Hepatocyte (in vitro differentiated cells): ENCODE data around the gene SEZ6. TPM values are rescaled to one million over a fixed set of nuclear protein-coding genes. Genes with fewer than 3 reads are reported as not detected.

Experiments used
- DNase-seq: peaks from one replicate; pipeline ENCODE4 v3.0.0-alpha.2; 2016; ENCODE audit warnings: low spot score
- H2AFZ ChIP-seq: fragments of 200-600 bp; sonication (generic); 2 replicates; pipeline ENCODE4 v1.6.0; 2016; ENCODE audit warnings: antibody characterized with exemption, mild to moderate bottlenecking
- H3K27ac ChIP-seq: fragments of 200-600 bp; sonication (generic); 2 replicates; pipeline ENCODE4 v1.5.1; 2016; ENCODE audit warnings: mild to moderate bottlenecking
- H3K27me3 ChIP-seq: fragments of 200-600 bp; sonication (generic); 2 replicates; pipeline ENCODE4 v1.6.1; 2016
- H3K36me3 ChIP-seq: fragments of 200-600 bp; sonication (generic); replicated peaks from 2 replicates; pipeline ENCODE4 v1.5.1; 2016; ENCODE audit warnings: low read depth; ENCODE audit not compliant: insufficient read depth
- H3K4me1 ChIP-seq: fragments of 200-600 bp; sonication (generic); 2 replicates; pipeline ENCODE4 v1.5.1; 2016; ENCODE audit warnings: mild to moderate bottlenecking, moderate library complexity; ENCODE audit not compliant: insufficient read depth
- H3K4me2 ChIP-seq: fragments of 200-600 bp; sonication (generic); 2 replicates; pipeline ENCODE4 v1.6.0; 2016
- H3K4me3 ChIP-seq: fragments of 200-600 bp; sonication (generic); 2 replicates; pipeline ENCODE4 v1.5.1; 2016; ENCODE audit warnings: mild to moderate bottlenecking
- H3K79me2 ChIP-seq: fragments of 200-600 bp; sonication (generic); 2 replicates; pipeline ENCODE4 v1.6.0; 2017; ENCODE audit warnings: mild to moderate bottlenecking
- H3K9me2 ChIP-seq: fragments of 200-600 bp; sonication (generic); replicated peaks from 2 replicates; pipeline ENCODE4 v1.6.0; 2017; ENCODE audit warnings: mild to moderate bottlenecking; ENCODE audit not compliant: insufficient read depth
- H3K9me3 ChIP-seq: fragments of 200-600 bp; sonication (generic); 2 replicates; pipeline ENCODE4 v1.5.1; 2016; ENCODE audit warnings: low read depth, mild to moderate bottlenecking
- H4K20me1 ChIP-seq: fragments of 200-600 bp; sonication (generic); 2 replicates; pipeline ENCODE4 v1.6.0; 2016; ENCODE audit warnings: mild to moderate bottlenecking; ENCODE audit not compliant: insufficient read depth, poor library complexity, severe bottlenecking
- CTCF ChIP-seq: fragments of 200-600 bp; sonication (generic); IDR thresholded peaks from 2 replicates; pipeline ENCODE4 v1.5.1; 2016; ENCODE audit warnings: antibody characterized with exemption, mild to moderate bottlenecking; ENCODE audit not compliant: poor library complexity
- EZH2 ChIP-seq: fragments of 200-600 bp; sonication (generic); IDR thresholded peaks from 2 replicates; pipeline ENCODE4 v1.6.1; 2016; ENCODE audit warnings: antibody characterized with exemption, mild to moderate bottlenecking, borderline replicate concordance
- EZH2phosphoT487 ChIP-seq: fragments of 200-600 bp; sonication (generic); IDR thresholded peaks from one replicate; pipeline ENCODE4 v1.6.1; 2018; ENCODE audit warnings: antibody characterized with exemption, mild to moderate bottlenecking, low read depth, moderate library complexity; ENCODE audit not compliant: unreplicated experiment, severe bottlenecking
- WGBS: methylation state at CpG from one replicate; pipeline ENCODE4 v1.1.6; 2016; ENCODE audit warnings: low lambda C conversion rate; ENCODE audit errors: missing lambda C conversion rate; 5-methylcytosine and 5-hydroxymethylcytosine counted together
- polyA plus RNA-seq: library from polyadenylated mRNA; unstranded; fragments of >200 nt; fragmentation: Nextera tagmentation; extraction: Ambion mirVana; gene quantifications from 2 replicates; pipeline ENCODE4 v1.2.1, GENCODE V29; 2016
- total RNA-seq: library from RNA; depleted of rRNA; stranded (reverse); fragments of >200 nt; gene quantifications from 2 replicates; pipeline ENCODE4 v1.2.3, GENCODE V29; 2014

Gene SEZ6
- total and polyA plus RNA-seq, 2 experiments from 2014 or later, result 0.81 to 1.2 TPM

DNA sequence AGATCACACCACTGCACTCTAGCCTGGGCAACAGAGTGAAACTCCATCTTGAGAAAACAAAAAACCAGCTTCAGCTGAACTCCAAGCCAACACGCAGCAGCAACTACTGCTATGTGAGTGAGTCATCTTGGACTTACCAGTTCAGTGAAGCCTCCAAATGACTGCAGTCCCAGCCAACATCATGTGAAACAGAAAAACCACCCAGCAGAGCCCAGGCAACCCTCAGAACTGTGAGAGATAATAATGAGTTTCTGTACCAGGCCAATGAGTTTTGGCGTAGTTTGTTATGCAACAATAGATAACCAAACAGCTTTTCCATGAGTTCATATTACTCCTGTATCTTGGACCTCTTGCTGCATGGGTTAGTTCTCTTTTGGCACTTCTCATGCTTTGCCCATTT is 77.8 kb downstream of the SEZ6 start:
- Histone ChIP-seq H3K4me1 (no peaks in the 10 kb centered on the region), H3K27me3 (no peaks in the 10 kb centered on the region), H3K36me3 (no peaks in the 10 kb centered on the region), H3K79me2 (peaks cover 86% of the 10 kb centered on the region), H3K27ac (no peak overlapping the region), H4K20me1 (peaks cover 62% of the 10 kb centered on the region), H3K9me3 (no peaks in the 10 kb centered on the region), H3K4me2 (no peak overlapping the region), H3K4me3 (no peak overlapping the region), H3K9me2 (no peaks in the 10 kb centered on the region), H2AFZ (no peak overlapping the region)
- TF ChIP-seq EZH2phosphoT487, result no peak
- TF ChIP-seq CTCF, result no peak
- no peak for TF ChIP-seq EZH2
- DNase-seq, result no peak
- WGBS, result 93% methylated on average over 2 of the region's 2 CpGs

GRCh38 chr17:28926786-28927185 is 79.0 kb downstream of the SEZ6 start:
- 74% methylated on average over 4 of the region's 4 CpGs for WGBS
- Histone ChIP-seq H3K27me3 (no peaks in the 10 kb centered on the region), H3K4me1 (no peaks in the 10 kb centered on the region), H3K4me2 (no peak overlapping the region), H3K9me2 (no peaks in the 10 kb centered on the region), H3K27ac (no peak overlapping the region), H2AFZ (no peak overlapping the region), H3K36me3 (no peaks in the 10 kb centered on the region), H4K20me1 (peaks cover 53% of the 10 kb centered on the region), H3K79me2 (peaks cover 86% of the 10 kb centered on the region), H3K9me3 (no peaks in the 10 kb centered on the region), H3K4me3 (no peak overlapping the region)
- no peak for DNase-seq
- TF ChIP-seq CTCF, result no peak
- no peak for TF ChIP-seq EZH2
- no peak for TF ChIP-seq EZH2phosphoT487

GRCh38 chr17:28926366-28926765 is 79.5 kb downstream of the SEZ6 start:
- 93% methylated on average over 2 of the region's 2 CpGs for WGBS
- peaks cover 51% of the 10 kb centered on the region for H4K20me1 ChIP-seq
- no peaks in the 10 kb centered on the region for H3K27me3 ChIP-seq
- no peak overlapping the region for H3K4me3 ChIP-seq
- H3K4me1 ChIP-seq, result no peaks in the 10 kb centered on the region
- no peaks in the 10 kb centered on the region for H3K9me3 ChIP-seq
- H3K4me2 ChIP-seq, result no peak overlapping the region
- no peak for TF ChIP-seq CTCF
- TF ChIP-seq EZH2phosphoT487, result no peak
- no peak for TF ChIP-seq EZH2
- H3K9me2 ChIP-seq, result no peaks in the 10 kb centered on the region
- H3K36me3 ChIP-seq, result no peaks in the 10 kb centered on the region
- DNase-seq, result no peak
- peaks cover 84% of the 10 kb centered on the region for H3K79me2 ChIP-seq
- no peak overlapping the region for H3K27ac ChIP-seq
- no peak overlapping the region for H2AFZ ChIP-seq

DNA sequence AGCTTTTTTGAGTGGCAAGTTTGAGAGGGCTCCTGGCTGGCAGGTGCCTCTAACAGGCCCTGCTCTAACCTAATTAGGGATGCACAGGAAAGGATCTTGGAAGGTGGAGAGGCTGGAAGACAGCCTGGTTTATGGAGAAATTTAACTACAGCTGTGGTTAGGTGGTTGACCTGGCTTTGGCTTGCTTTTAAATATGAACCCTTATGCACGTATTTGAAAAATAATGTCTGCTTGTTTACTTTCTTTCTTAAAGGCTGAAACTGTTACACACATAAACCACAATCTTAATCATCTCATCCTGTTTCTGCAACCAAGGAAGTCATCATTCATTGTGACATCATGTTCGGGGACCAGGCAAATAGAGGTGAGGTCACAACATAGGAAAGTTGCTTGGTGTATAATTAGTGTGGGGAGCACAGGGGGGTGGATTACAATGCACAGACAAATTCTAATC is 79.9 kb downstream of the SEZ6 start:
- 63% methylated on average over 2 of the region's 2 CpGs for WGBS
- no peak overlapping the region for H3K4me3 ChIP-seq
- H2AFZ ChIP-seq, result no peak overlapping the region
- H3K27ac ChIP-seq, result no peak overlapping the region
- no peak overlapping the region for H3K4me2 ChIP-seq
- H3K79me2 ChIP-seq, result peaks cover 80% of the 10 kb centered on the region
- TF ChIP-seq EZH2phosphoT487 (no peak), EZH2 (no peak), CTCF (no peak)
- peaks cover 47% of the 10 kb centered on the region for H4K20me1 ChIP-seq
- H3K27me3 ChIP-seq, result no peaks in the 10 kb centered on the region
- no peaks in the 10 kb centered on the region for H3K9me2 ChIP-seq
- DNase-seq, result no peak
- H3K36me3 ChIP-seq, result no peaks in the 10 kb centered on the region
- no peaks in the 10 kb centered on the region for H3K4me1 ChIP-seq
- H3K9me3 ChIP-seq, result no peaks in the 10 kb centered on the region
